Activated CD4-positive, alpha-beta T cell treated with anti-CD3 and anti-CD28 coated beads, Interleukin-2, amount 50 U/mL, for 16 hours (primary cell): ENCODE data around the gene CASQ1.

Source experiments
- DNase-seq: peaks from one replicate; pipeline ENCODE4 v3.0.0-alpha.2; 2020

CASQ1 gene

DNA sequence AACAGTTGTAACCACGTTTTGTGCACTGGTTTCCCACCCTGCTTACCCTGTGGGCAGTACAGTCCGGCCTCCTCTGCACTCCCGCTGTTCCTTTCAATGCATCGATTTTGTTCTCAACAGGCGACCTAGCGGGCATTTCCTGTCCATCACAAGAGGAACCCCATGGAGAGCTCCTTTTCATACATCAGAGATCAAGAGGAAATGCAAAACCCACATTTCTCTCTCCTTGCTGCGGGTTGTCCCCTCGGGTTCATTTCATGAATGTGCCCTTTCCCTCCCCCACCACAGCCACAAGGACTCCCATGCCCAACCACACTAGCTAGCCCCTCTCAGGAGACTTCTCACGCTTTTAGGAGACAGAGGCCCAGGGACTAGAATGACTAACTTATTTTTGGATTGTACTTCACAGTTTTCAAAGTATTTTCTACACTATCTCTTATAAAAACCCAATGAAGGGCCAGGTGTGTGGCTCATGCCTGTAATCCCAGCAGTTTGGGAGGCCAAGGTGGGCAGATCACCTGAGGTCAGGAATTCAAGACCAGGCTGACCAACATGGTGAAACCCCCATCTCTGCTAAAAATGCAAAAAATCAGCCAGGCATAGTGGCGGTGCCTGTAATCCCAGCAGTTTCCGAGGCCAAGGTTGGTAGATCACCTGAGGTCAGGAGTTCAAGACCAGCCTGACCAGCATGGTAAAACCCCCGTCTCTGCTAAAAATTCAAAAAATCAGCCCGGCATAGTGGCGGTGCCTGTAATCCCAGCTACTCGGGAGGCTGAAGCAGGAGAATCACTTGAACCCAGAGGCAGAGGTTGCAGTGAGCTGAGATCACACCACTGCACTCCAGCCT is 20.6 kb upstream of the CASQ1 start:
- DNase-seq: peak; percentile 32

GRCh38 chr1:160171354-160171753 is 19.0 kb upstream of the CASQ1 start:
- no peak for DNase-seq

DNA sequence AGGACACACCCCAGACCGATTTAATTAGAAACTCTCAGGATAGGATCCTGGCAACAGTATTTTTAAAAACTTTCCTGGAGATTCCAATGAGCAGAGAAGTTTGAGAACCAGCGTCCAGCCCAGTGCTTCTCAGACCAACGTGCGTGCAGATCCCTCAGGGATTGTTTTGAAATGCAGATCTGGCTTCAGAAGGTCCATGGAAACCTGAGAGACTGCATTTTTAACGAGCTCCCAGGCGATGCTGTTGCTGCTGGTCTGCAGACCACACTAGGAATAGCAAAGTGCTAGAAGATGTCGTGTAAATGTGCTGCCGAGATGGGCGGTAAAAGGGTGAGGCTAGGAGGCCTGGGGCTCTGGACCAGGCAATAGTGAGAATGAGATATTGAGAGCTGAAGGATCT is 18.4 kb upstream of the CASQ1 start:
- DNase-seq: no peak

DNA sequence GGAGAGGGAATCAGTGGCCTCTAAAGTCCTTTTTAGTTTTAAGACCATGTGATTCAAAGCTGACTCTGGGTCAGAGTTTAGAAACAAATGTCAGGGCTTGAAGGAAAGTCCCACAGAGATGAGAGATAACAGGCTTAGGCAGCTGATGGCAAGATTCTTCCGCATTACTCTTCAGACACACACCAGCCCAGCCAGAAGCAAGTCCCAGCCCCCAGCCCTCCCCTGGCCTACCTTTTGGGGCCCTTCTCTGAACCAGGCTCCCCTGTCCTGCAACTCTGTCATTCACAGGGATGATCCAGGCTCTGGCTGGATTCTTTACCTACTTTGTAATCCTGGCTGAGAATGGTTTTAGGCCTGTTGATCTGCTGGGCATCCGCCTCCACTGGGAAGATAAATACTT is 13.1 kb upstream of the CASQ1 start:
- no peak for DNase-seq

- DNase-seq: no peak
Observed at GRCh38 chr1:160177667-160178066, 12.7 kb upstream of the CASQ1 start.

DNA sequence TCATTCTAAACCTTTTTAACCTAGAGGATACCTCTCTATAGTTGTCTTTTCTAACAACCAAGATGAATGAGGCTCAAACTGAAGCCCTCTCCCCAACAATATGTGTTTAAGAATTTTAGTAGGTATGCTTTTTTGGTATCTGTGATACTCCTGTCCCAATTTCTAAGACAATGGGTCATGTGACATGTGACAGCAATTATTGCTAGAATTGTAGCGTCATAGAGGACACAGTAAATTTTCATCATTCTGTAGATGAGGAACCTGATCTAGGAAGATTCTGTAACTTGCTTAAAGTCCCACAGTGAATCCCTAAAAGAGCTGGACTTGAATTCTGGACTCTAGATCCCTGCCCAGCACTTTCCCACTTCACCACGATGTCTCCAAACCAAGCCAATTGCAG is 11.6 kb upstream of the CASQ1 start:
- no peak for DNase-seq

- DNase-seq: no peak
Observed at GRCh38 chr1:160179336-160179735, 11.0 kb upstream of the CASQ1 start.

- DNase-seq: no peak
Observed at GRCh38 chr1:160186246-160186645, 4.1 kb upstream of the CASQ1 start.

GRCh38 chr1:160186729-160187128 is 3.6 kb upstream of the CASQ1 start:
- no peak for DNase-seq

GRCh38 chr1:160187407-160187806 is 3.0 kb upstream of the CASQ1 start:
- no peak for DNase-seq

DNA sequence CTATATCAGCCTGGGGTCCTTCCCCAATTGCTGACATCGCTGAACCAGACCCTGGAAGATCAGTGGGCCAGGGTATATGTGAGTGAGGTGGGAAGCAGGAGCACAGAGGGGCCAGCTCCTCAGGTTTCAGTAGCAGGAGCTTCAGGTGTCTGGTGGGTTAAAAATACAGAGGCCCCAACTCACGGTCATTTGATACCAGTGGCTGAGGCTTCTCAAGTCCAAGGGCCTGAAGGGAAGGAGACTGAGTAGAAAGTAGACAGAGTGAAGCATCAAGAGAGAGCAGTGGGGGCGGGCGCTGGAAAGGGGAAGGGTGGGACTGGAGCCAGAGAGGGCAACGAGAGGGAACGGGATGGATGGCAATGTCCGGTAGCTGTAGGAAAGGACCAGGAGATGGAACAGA is 2.0 kb upstream of the CASQ1 start:
- no peak for DNase-seq

DNA sequence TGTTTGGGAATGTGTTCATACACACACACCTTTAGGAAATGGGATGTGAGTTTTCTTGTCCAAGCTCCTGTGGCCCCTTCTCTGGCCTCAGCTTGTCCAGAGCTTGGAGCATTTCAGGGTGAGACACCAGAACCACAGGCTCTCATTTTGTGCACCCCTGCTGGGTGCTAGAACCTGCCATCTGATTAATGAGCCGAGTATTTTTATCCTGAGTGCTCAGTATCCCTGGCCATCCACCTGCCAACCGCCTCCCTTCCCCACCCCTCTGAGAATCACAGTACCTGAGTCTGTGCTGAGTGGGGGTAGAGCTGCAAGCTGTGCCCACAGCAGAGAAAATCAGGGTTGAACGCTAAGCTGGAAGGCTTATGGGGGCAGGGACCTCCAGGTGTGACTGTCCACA is 1.4 kb downstream of the CASQ1 start:
- no peak for DNase-seq

- DNase-seq: no peak
Observed at GRCh38 chr1:160192234-160192633, 1.9 kb downstream of the CASQ1 start.

GRCh38 chr1:160193091-160193819 is 2.9 kb downstream of the CASQ1 start:
- DNase-seq: peak; percentile 80

- no peak for DNase-seq
Observed at GRCh38 chr1:160193832-160194736, 3.7 kb downstream of the CASQ1 start.

DNA sequence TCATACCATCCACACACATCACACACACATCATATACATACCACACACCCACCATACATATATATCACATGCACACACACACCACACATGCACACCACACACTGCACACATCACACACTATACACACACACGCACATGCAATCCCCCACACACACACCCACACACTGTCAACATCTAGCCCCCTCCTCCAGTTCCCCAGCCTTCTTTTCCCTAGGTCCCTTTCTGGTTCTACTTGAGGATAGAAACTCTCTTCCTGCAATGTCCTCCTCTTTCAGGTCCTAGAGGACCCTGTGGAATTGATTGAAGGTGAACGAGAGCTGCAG is 4.3 kb downstream of the CASQ1 start:
- DNase-seq: no peak

DNA sequence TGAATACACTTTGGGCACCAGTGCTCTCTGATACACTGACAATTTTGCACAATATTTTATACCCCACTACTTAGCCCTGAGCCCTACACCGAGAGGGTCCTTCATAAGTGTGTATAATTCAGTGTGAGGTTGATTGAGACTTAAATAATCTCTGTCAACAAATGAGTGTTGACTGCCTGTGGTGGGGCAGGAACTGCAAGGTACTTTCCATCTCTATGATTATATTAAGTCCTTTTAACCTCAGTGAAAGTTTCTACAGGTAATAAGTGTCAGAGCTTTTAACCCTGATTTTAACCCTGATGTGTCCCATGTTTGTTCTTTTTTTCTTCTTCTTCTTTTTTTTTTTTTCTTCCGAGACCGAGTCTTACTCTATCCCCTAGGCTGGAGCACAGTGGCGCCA is 5.8 kb downstream of the CASQ1 start:
- DNase-seq: no peak

DNA sequence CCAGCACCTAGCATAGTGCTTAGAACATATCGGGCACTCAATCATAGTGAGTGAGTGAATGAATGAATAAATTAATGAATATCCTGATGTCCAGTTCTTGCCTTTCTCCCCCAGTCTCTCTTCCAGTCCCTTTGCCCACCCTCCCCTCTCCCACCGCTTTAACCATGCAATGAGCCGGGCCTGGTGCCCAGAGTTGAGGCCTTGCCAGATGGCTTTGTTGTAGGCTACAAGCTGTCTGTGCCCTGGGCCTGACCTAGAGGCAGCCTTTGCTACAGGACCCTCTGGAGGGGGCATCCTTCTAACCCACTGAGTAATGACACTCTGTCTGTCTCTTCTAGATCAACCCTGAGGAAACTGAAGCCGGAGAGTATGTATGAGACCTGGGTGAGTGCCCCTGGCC is 6.9 kb downstream of the CASQ1 start:
- no peak for DNase-seq

GRCh38 chr1:160200786-160201185 is 10.4 kb downstream of the CASQ1 start:
- DNase-seq: no peak

DNA sequence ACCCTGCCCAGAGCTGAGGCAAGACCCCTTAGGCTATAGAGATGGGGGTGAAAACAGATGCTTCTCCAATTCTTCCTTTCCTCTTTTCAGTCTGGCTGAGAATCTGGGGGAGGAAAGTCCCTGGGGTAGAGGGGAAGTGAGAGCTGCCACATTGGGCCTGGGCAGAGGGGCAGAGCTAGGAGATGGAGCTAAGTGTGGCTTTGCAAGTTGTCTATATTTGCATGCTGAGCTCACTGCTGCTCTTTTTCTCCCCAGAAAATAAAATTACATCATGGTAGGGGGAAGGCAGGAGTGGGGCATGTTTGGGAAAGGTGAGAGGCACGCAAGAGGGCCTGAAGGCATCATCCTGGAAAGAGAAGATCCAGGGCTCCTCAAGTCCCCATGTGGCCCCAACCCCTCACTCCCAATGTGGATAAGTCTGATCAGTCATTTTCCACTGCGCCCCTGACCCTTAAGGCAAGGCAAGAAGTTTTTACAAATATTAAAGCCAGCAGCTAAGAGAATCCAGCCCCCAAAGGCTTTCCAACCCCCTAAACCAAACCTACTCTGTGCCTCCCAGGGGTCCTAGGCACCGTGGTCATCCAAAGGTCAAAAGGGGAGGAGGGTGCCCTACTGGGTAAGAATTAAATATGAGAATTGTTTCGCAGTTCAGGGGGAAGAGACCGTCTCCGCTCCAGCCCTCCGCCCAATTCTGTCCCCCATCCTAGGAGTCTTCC is 14.3 kb downstream of the CASQ1 start:
- DNase-seq: no peak

- peak; percentile 71 for DNase-seq
Observed at GRCh38 chr1:160205242-160206035, 15.1 kb downstream of the CASQ1 start, which contains the start of gene PEA15. Gene PEA15, plus strand, starts transcription at chr1:160205384. Its CDS starts 6,161 bp downstream, at chr1:160211545.

DNA sequence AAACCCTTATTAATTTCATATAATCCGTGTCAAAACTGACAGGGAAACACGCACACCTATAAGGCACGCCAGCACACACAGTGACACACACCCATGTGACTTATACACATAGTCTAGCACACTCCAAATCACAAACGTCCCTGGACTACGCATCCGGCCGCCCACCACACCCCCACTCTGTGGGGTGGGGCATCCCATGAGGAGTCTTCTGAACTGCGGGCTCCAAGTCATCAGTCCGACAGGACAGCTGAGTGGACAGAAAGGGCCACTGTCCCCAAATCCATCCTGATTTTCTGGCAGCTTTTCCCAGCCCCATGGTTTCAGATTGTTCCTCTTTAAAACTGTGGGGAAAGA is 15.6 kb downstream of the CASQ1 start:
- DNase-seq: peak; percentile 56
